ENCODE measurements around the gene PRPF19.

The PRPF19 gene

DNA sequence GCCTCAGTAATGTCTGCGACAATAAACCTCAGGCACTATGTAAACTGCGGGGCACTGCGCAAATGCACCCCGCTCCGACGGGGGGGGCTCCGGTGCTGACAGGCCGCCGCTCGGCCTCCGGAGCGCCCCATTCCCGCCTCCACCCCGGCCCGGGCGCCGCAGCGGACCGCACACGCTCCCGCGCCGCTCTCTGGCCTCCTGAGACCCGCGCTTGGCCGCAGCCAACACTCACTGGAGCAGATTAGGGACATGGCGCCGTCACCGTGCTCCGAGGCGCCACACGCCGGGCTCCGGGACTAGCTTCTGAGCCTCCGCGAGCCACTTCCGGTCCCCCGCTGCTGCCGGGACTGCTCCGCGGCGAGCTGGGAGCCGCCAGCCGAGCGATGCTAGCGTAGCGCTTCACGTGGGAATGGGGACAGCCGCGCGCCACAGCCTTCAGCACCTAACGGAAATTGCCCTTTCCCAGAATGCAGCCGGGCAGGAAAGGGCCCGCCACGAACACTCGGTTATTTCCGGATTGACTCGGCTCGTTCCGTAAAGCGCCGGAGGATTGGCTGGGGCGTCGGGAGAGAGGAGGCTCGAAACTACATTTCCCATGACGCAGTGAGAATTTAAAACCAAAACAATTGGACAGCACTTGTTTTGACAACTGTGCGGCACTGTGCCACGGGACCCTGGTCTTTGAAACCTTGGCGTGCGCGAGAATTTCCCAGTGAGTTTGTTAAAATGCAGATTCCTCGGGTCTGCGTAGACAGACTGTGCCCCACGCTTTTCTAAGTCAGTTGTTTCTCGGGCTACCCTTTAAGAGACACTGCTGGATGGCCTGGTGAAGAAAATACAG lies at the start of gene PRPF19:
TSS of gene PRPF19 (minus strand) at position 454 of the 841 bp plus-strand sequence. CDS start at position 251, 203 bp downstream.
- H3K4me3 ChIP-seq (ENCODE audit: low read depth in 1 of 2, low read length in 2 of 2): peak within 1 kb of the TSS; percentile 87 to 91
- H3K27me3 ChIP-seq (ENCODE audit: low read depth, low read length): no peaks in the 10 kb centered on the region
- H3K4me1 ChIP-seq (ENCODE audit: control insufficient read depth in 1 of 2, insufficient read depth in 2 of 2, low read length in 2 of 2): peaks cover 22% of the 10 kb centered on the region in 2 donors
- H3K27ac ChIP-seq (ENCODE audit: low read length): peak within 1 kb of the TSS; percentile 77
- no peaks in the 10 kb centered on the region for H3K9me3 ChIP-seq (ENCODE audit: control insufficient read depth in 1 of 2, low read length in 2 of 2)
- peaks cover 22 to 28% of the 10 kb centered on the region in 2 donors for H3K36me3 ChIP-seq (ENCODE audit: control insufficient read depth in 1 of 2, insufficient read depth in 2 of 2, low read length in 2 of 2)

GRCh38 chr11:60955571-60955970 lies 49.2 kb upstream of the PRPF19 start:
- peaks cover 0 to 7% of the 10 kb centered on the region in 2 donors for H3K4me1 ChIP-seq (ENCODE audit: control insufficient read depth in 1 of 2, insufficient read depth in 2 of 2, low read length in 2 of 2)
- no peak overlapping the region for H3K27ac ChIP-seq (ENCODE audit: low read length)
- H3K36me3 ChIP-seq (ENCODE audit: control insufficient read depth in 1 of 2, insufficient read depth in 2 of 2, low read length in 2 of 2): no peaks in the 10 kb centered on the region
- no peaks in the 10 kb centered on the region for H3K9me3 ChIP-seq (ENCODE audit: control insufficient read depth in 1 of 2, low read length in 2 of 2)
- H3K4me3 ChIP-seq (ENCODE audit: low read depth in 1 of 2, low read length in 2 of 2): no peak overlapping the region
- H3K27me3 ChIP-seq (ENCODE audit: low read depth, low read length): no peaks in the 10 kb centered on the region

GRCh38 chr11:60954421-60954820 lies 48.0 kb upstream of the PRPF19 start:
- Histone ChIP-seq H3K4me1 (ENCODE audit: control insufficient read depth in 1 of 2, insufficient read depth in 2 of 2, low read length in 2 of 2) (peaks cover 0 to 7% of the 10 kb centered on the region in 2 donors), H3K4me3 (ENCODE audit: low read depth in 1 of 2, low read length in 2 of 2) (no peak overlapping the region), H3K9me3 (ENCODE audit: control insufficient read depth in 1 of 2, low read length in 2 of 2) (no peaks in the 10 kb centered on the region), H3K36me3 (ENCODE audit: control insufficient read depth in 1 of 2, insufficient read depth in 2 of 2, low read length in 2 of 2) (no peaks in the 10 kb centered on the region), H3K27ac (ENCODE audit: low read length) (no peak overlapping the region), H3K27me3 (ENCODE audit: low read depth, low read length) (no peaks in the 10 kb centered on the region)

GRCh38 chr11:60953781-60954180 lies 47.4 kb upstream of the PRPF19 start:
- H3K4me1 ChIP-seq (ENCODE audit: control insufficient read depth in 1 of 2, insufficient read depth in 2 of 2, low read length in 2 of 2): peaks cover 0 to 7% of the 10 kb centered on the region in 2 donors
- H3K27ac ChIP-seq (ENCODE audit: low read length): no peak overlapping the region
- no peaks in the 10 kb centered on the region for H3K27me3 ChIP-seq (ENCODE audit: low read depth, low read length)

GRCh38 chr11:60952742-60953170 lies 46.4 kb upstream of the PRPF19 start:
- no peaks in the 10 kb centered on the region for H3K27me3 ChIP-seq (ENCODE audit: low read depth, low read length)
- H3K27ac ChIP-seq (ENCODE audit: low read length): peak overlapping the region; percentile 93
- peak overlapping the region; percentile 61 to 88 for H3K4me3 ChIP-seq (ENCODE audit: low read depth in 1 of 2, low read length in 2 of 2)
- peaks cover 0 to 11% of the 10 kb centered on the region in 2 donors for H3K4me1 ChIP-seq (ENCODE audit: control insufficient read depth in 1 of 2, insufficient read depth in 2 of 2, low read length in 2 of 2)
- H3K9me3 ChIP-seq (ENCODE audit: control insufficient read depth in 1 of 2, low read length in 2 of 2): no peaks in the 10 kb centered on the region
- no peaks in the 10 kb centered on the region for H3K36me3 ChIP-seq (ENCODE audit: control insufficient read depth in 1 of 2, insufficient read depth in 2 of 2, low read length in 2 of 2)

More at GRCh38 chr11:60953781-60954180, 47.4 kb upstream of the PRPF19 start:
- Histone ChIP-seq H3K36me3 (ENCODE audit: control insufficient read depth in 1 of 2, insufficient read depth in 2 of 2, low read length in 2 of 2) (no peaks in the 10 kb centered on the region), H3K9me3 (ENCODE audit: control insufficient read depth in 1 of 2, low read length in 2 of 2) (no peaks in the 10 kb centered on the region), H3K4me3 (ENCODE audit: low read depth in 1 of 2, low read length in 2 of 2) (no peak overlapping the region)

- Histone ChIP-seq H3K27ac (ENCODE audit: low read length) (peak within 1 kb of the TSS; percentile 93), H3K4me1 (ENCODE audit: control insufficient read depth in 1 of 2, insufficient read depth in 2 of 2, low read length in 2 of 2) (peaks cover 0 to 13% of the 10 kb centered on the region in 2 donors), H3K36me3 (ENCODE audit: control insufficient read depth in 1 of 2, insufficient read depth in 2 of 2, low read length in 2 of 2) (no peaks in the 10 kb centered on the region), H3K9me3 (ENCODE audit: control insufficient read depth in 1 of 2, low read length in 2 of 2) (no peaks in the 10 kb centered on the region), H3K4me3 (ENCODE audit: low read depth in 1 of 2, low read length in 2 of 2) (peak within 1 kb of the TSS; percentile 61 to 88), H3K27me3 (ENCODE audit: low read depth, low read length) (no peaks in the 10 kb centered on the region)
Observed at GRCh38 chr11:60951904-60952741, 45.7 kb upstream of the PRPF19 start, which contains the start of gene SLC15A3. Gene SLC15A3, minus strand, starts transcription at chr11:60952176. Its CDS starts 625 bp downstream, at chr11:60951551.

DNA sequence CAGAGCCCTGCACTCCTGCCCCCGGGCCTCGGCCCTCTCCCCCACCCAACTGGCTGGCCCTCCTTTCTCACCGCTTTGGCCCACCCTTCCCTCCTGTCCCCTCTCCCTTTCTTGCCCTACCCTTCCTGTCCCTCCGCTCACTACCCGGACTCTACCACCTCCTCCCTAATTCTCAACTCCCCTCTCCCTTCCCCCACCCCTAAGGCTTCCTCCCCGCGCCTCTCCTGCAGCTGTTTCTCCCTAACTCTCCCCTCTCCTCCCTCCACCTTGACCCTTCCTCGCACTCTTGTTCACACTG lies 45.2 kb upstream of the PRPF19 start:
- H3K27me3 ChIP-seq (ENCODE audit: low read depth, low read length): no peaks in the 10 kb centered on the region
- peaks cover 0 to 13% of the 10 kb centered on the region in 2 donors for H3K4me1 ChIP-seq (ENCODE audit: control insufficient read depth in 1 of 2, insufficient read depth in 2 of 2, low read length in 2 of 2)
- H3K36me3 ChIP-seq (ENCODE audit: control insufficient read depth in 1 of 2, insufficient read depth in 2 of 2, low read length in 2 of 2): peaks cover 0 to 3% of the 10 kb centered on the region in 2 donors
- no peaks in the 10 kb centered on the region for H3K9me3 ChIP-seq (ENCODE audit: control insufficient read depth in 1 of 2, low read length in 2 of 2)
- H3K27ac ChIP-seq (ENCODE audit: low read length): peak overlapping the region; percentile 93
- peak overlapping the region; percentile 61 to 88 for H3K4me3 ChIP-seq (ENCODE audit: low read depth in 1 of 2, low read length in 2 of 2)

DNA sequence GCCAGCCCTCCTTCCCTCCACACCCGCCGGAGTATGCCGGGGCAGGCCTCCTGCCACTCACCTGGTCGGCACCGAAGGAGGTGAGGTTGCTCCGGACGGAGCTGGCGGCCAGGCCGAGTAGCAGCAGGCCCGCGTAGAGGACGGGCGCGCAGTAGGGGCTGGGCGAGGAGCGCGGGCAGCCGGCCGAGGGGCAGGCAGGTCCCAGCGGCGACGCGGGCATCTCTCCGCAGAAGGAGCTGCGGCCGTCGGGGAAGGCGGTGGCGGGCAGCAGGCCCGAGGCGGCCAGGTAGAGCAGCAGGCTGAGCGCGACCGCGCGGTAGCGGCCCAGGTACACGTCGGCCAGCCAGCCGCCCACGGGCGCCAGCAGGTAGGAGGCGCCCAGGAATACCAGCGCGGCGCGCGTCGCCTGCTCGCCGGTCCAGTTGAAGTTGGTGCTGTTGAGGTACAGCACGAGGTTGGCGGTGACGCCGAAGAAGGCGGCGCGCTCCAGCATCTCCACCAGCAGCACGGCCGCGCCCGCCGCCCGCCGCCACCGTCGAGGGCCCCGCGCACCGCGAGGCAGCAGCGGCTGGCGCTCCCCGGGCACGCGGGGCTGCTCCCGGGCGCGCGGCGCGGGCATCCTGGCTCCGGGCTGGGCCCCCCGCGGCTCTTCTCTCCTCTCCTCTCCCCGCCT lies 44.7 kb upstream of the PRPF19 start:
- Histone ChIP-seq H3K36me3 (ENCODE audit: control insufficient read depth in 1 of 2, insufficient read depth in 2 of 2, low read length in 2 of 2) (peaks cover 0 to 8% of the 10 kb centered on the region in 2 donors), H3K27me3 (ENCODE audit: low read depth, low read length) (no peaks in the 10 kb centered on the region), H3K9me3 (ENCODE audit: control insufficient read depth in 1 of 2, low read length in 2 of 2) (no peaks in the 10 kb centered on the region), H3K4me1 (ENCODE audit: control insufficient read depth in 1 of 2, insufficient read depth in 2 of 2, low read length in 2 of 2) (peaks cover 0 to 13% of the 10 kb centered on the region in 2 donors), H3K4me3 (ENCODE audit: low read depth in 1 of 2, low read length in 2 of 2) (peak overlapping the region; percentile 61 to 88), H3K27ac (ENCODE audit: low read length) (peak overlapping the region; percentile 93)

DNA sequence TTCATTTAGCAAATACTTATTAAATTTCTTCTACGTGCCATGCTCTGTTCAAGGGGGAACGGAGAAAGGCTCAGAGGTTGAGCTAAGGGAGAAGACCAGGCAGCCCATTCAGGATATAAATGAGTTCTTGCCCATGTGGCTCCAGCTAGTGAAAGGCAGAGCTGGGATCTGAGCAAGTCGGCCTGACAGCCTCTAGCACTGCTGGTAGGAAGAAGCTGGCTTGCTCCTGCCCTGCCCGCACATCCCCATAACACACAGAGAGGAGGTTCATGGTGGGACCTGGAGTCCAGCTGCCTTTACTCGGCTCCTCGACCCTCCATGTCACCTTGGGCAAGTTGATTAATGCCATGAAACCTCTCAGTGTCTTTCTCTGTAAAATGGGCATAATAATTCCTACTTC lies 43.6 kb upstream of the PRPF19 start:
- H3K4me3 ChIP-seq (ENCODE audit: low read depth in 1 of 2, low read length in 2 of 2): peak overlapping the region; percentile 44 to 61
- H3K27ac ChIP-seq (ENCODE audit: low read length): no peak overlapping the region
- H3K4me1 ChIP-seq (ENCODE audit: control insufficient read depth in 1 of 2, insufficient read depth in 2 of 2, low read length in 2 of 2): peaks cover 0 to 19% of the 10 kb centered on the region in 2 donors
- peaks cover 0 to 12% of the 10 kb centered on the region in 2 donors for H3K36me3 ChIP-seq (ENCODE audit: control insufficient read depth in 1 of 2, insufficient read depth in 2 of 2, low read length in 2 of 2)
- H3K27me3 ChIP-seq (ENCODE audit: low read depth, low read length): no peaks in the 10 kb centered on the region
- no peaks in the 10 kb centered on the region for H3K9me3 ChIP-seq (ENCODE audit: control insufficient read depth in 1 of 2, low read length in 2 of 2)

- Histone ChIP-seq H3K36me3 (ENCODE audit: control insufficient read depth in 1 of 2, insufficient read depth in 2 of 2, low read length in 2 of 2) (peaks cover 0 to 20% of the 10 kb centered on the region in 2 donors), H3K4me3 (ENCODE audit: low read depth in 1 of 2, low read length in 2 of 2) (no peak overlapping the region), H3K27me3 (ENCODE audit: low read depth, low read length) (no peaks in the 10 kb centered on the region), H3K9me3 (ENCODE audit: control insufficient read depth in 1 of 2, low read length in 2 of 2) (no peaks in the 10 kb centered on the region), H3K4me1 (ENCODE audit: control insufficient read depth in 1 of 2, insufficient read depth in 2 of 2, low read length in 2 of 2) (peaks cover 0 to 19% of the 10 kb centered on the region in 2 donors), H3K27ac (ENCODE audit: low read length) (no peak overlapping the region)
Observed at GRCh38 chr11:60948250-60948649, 41.9 kb upstream of the PRPF19 start.

DNA sequence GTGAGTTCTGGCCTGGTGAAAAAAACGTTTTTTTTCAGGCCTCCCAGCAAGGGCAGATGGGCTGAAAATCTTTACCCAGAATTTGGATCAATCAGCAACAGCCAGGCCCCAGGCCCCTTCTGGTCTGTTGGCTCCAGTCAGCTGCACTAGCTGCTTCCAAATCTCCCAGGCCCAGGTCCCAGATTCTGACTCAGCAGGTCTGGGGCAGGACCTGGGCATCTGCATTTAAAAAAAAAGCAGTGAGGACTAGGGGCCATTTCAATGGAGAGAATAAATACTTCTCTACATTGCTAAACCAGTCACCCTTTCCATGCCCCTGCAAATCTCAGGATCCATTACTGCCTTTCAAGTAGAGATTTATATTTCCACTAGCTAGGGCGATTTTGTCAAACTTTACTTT lies 41.3 kb upstream of the PRPF19 start:
- Histone ChIP-seq H3K27ac (ENCODE audit: low read length) (no peak overlapping the region), H3K9me3 (ENCODE audit: control insufficient read depth in 1 of 2, low read length in 2 of 2) (no peaks in the 10 kb centered on the region), H3K36me3 (ENCODE audit: control insufficient read depth in 1 of 2, insufficient read depth in 2 of 2, low read length in 2 of 2) (peaks cover 1 to 26% of the 10 kb centered on the region in 2 donors), H3K27me3 (ENCODE audit: low read depth, low read length) (no peaks in the 10 kb centered on the region), H3K4me1 (ENCODE audit: control insufficient read depth in 1 of 2, insufficient read depth in 2 of 2, low read length in 2 of 2) (peaks cover 0 to 19% of the 10 kb centered on the region in 2 donors), H3K4me3 (ENCODE audit: low read depth in 1 of 2, low read length in 2 of 2) (no peak overlapping the region)
